ENCODE results near the gene MEIKIN. TPM values are rescaled to one million over a fixed set of nuclear protein-coding genes. Genes with fewer than 3 reads are reported as not detected.

Gene MEIKIN
- total and polyA plus RNA-seq, 2 of the 8 experiments (the other 6 are each of a cell fraction or from before 2014, with no cell fraction given): not detected

DNA sequence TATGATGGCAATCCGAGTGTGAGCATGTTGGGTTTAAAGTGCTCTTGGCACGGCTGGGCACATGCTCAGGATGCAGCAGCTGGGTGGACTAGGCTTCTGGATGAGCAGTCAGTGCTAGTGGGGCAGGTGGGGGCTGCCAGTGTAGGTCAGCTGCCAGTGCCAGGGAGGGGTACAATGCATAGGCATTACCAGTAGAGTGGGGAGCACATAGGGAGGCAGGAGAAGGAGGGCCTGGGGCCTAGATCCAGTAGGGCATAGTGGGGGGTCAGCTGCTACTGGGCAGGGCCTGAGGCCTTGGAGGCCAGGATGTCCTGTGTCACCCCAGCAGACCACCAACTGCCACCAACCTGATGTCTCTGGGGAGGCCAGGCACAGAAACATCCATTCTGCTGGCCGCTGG lies 41.8 kb upstream of the MEIKIN start:
- Histone ChIP-seq H4K8ac (ENCODE audit: extremely low read depth, insufficient read depth, low read length) (no peak overlapping the region), H2AK5ac (ENCODE audit: low read depth, low read length) (no peak overlapping the region), H2BK20ac (ENCODE audit: low read length) (no peak overlapping the region), H3K23ac (ENCODE audit: insufficient read length) (no peak overlapping the region), H4K91ac (replicated peaks; ENCODE audit: insufficient read length, low read length) (no peak overlapping the region), H4K20me1 (replicated peaks in 1 of 2; ENCODE audit: control insufficient read depth in 1 of 2, insufficient read depth in 2 of 2, low read length in 2 of 2) (no peaks in the 10 kb centered on the region), H2BK120ac (replicated peaks; ENCODE audit: low read depth, low read length) (no peak overlapping the region), H3K27me3 (replicated peaks in 1 of 4; ENCODE audit: control insufficient read depth in 3 of 4, extremely low read depth in 1 of 4, insufficient read depth in 3 of 4, low read length in 3 of 4) (no peaks in the 10 kb centered on the region), H4K5ac (ENCODE audit: insufficient read length, low read depth, low read length) (no peak overlapping the region), H3K23me2 (ENCODE audit: low read depth, low read length) (no peaks in the 10 kb centered on the region), H3K56ac (replicated peaks; ENCODE audit: insufficient read length, low read depth, low read length) (no peak overlapping the region), H3K9ac (replicated peaks in 1 of 4; ENCODE audit: extremely low read depth in 1 of 4, low read depth in 3 of 4, low read length in 3 of 4) (no peak overlapping the region), H3K79me2 (ENCODE audit: control insufficient read depth in 1 of 2, insufficient read depth in 2 of 2, low read length in 2 of 2) (no peaks in the 10 kb centered on the region), H2BK15ac (ENCODE audit: low read length) (no peak overlapping the region), H2AFZ (ENCODE audit: low read length) (no peak overlapping the region), H3K4ac (replicated peaks; ENCODE audit: insufficient read length, low read depth, low read length) (no peak overlapping the region), H3K4me2 (ENCODE audit: insufficient read depth in 1 of 2, low read depth in 2 of 2, low read length in 2 of 2) (no peak overlapping the region), H3K4me3 (ENCODE audit: extremely low read depth in 1 of 4, insufficient read depth in 2 of 4, low read depth in 3 of 4, low read length in 4 of 4) (no peak overlapping the region), H2BK5ac (ENCODE audit: low read depth, low read length) (no peak overlapping the region), H3K18ac (ENCODE audit: extremely low read depth, low read length) (no peak overlapping the region), H3K36me3 (ENCODE audit: control insufficient read depth in 2 of 4, insufficient read depth in 4 of 4, low read length in 3 of 4) (no peaks in the 10 kb centered on the region), H3K14ac (ENCODE audit: insufficient read length) (no peak overlapping the region), H3K27ac (ENCODE audit: low read depth, low read length) (no peak overlapping the region), H3K4me1 (replicated peaks in 1 of 4; ENCODE audit: control insufficient read depth in 3 of 4, insufficient read depth in 4 of 4, low read length in 3 of 4) (peaks cover 0 to 4% (median 2%) of the 10 kb centered on the region in 4 experiments; a peak in 2 of 7 replicates), H3K9me3 (ENCODE audit: insufficient read depth in 2 of 2, low read depth in 1 of 2, low read length in 1 of 2) (no peaks in the 10 kb centered on the region), H3K79me1 (ENCODE audit: low read depth, low read length) (no peaks in the 10 kb centered on the region), H2BK12ac (ENCODE audit: low read depth, low read length) (no peak overlapping the region)
- ChIA-PET CTCF (ENCODE audit: partially characterized antibody) (interaction anchor here (0.6 kb wide), 1 partner anchor 23 kb away, joined by 3 read pairs; no protein-coding TSS in a partner anchor), POLR2A (ENCODE audit: partially characterized antibody) (no interaction called here)
- no peak for FAIRE-seq
- TF ChIP-seq GTF2F1 (IDR thresholded peaks at IDR 0.05; ENCODE audit: borderline replicate concordance, low read depth, low read length) (no peak), CREB1 (IDR thresholded peaks at IDR 0.05) (no peak), MAFK (IDR thresholded peaks at IDR 0.05; ENCODE audit: low read depth, low read length) (no peak), JUN (IDR thresholded peaks at IDR 0.05; ENCODE audit: low read depth, low read length) (no peak)
- TF ChIP-seq, protein P1, sequence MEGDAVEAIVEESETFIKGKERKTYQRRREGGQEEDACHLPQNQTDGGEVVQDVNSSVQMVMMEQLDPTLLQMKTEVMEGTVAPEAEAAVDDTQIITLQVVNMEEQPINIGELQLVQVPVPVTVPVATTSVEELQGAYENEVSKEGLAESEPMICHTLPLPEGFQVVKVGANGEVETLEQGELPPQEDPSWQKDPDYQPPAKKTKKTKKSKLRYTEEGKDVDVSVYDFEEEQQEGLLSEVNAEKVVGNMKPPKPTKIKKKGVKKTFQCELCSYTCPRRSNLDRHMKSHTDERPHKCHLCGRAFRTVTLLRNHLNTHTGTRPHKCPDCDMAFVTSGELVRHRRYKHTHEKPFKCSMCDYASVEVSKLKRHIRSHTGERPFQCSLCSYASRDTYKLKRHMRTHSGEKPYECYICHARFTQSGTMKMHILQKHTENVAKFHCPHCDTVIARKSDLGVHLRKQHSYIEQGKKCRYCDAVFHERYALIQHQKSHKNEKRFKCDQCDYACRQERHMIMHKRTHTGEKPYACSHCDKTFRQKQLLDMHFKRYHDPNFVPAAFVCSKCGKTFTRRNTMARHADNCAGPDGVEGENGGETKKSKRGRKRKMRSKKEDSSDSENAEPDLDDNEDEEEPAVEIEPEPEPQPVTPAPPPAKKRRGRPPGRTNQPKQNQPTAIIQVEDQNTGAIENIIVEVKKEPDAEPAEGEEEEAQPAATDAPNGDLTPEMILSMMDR (IDR thresholded peaks at IDR 0.05; ENCODE audit: control extremely low read depth in 1 of 3, insufficient read depth in 1 of 3, low read depth in 1 of 3, low read length in 3 of 3): no peak
- TF ChIP-seq, protein P2, sequence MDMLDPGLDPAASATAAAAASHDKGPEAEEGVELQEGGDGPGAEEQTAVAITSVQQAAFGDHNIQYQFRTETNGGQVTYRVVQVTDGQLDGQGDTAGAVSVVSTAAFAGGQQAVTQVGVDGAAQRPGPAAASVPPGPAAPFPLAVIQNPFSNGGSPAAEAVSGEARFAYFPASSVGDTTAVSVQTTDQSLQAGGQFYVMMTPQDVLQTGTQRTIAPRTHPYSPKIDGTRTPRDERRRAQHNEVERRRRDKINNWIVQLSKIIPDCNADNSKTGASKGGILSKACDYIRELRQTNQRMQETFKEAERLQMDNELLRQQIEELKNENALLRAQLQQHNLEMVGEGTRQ (IDR thresholded peaks at IDR 0.05; ENCODE audit: low read length): no peak
- no peak for DNase-seq (ENCODE audit: low read depth in 1 of 2, low spot score in 2 of 2)
- 86% methylated on average over 3 of the region's 3 CpGs; no CpG with 5 or more reads in 1 of the 2 experiments for WGBS, 2 experiments (ENCODE audit: extremely low coverage in 1 of 2, insufficient coverage in 1 of 2, insufficient read length in 1 of 2, insufficient replicate concordance in 2 of 2, low coverage in 1 of 2, low lambda C conversion rate in 2 of 2, missing lambda C conversion rate in 1 of 2)
